Adrenal gland (tissue), 12 donors: ENCODE results near the gene ZP1. TPM values are rescaled to one million over a fixed set of nuclear protein-coding genes. Genes with fewer than 3 reads are reported as not detected.

ENCODE experiments used
- DNase-seq, 7 donors: peaks; one replicate each; pipeline ENCODE4 v3.0.0-alpha.2; 2019 to 2020
- H3K27ac ChIP-seq, 5 donors: fragments of 200-600 bp; sonication (generic) in 4 of 5; 1 replicate in 3 of 5; 2 replicates in 2 of 5; pipeline versions ENCODE4 v1.5.1 to v1.8.0; 2016 to 2020; ENCODE audit warnings: mild to moderate bottlenecking in 1 of 5
- H3K27me3 ChIP-seq: fragments of 200-600 bp; 2 replicates; pipeline ENCODE4 v1.8.0; 2021
- H3K36me3 ChIP-seq, 2 donors: fragments of 200-600 bp; replicated peaks in 1 of 2; 1 replicate in 1 of 2; 2 replicates in 1 of 2; pipeline versions ENCODE4 v1.5.1 to v1.8.0; 2018 to 2022
- H3K4me1 ChIP-seq, 2 donors: fragments of 200-600 bp; replicated peaks in 1 of 2; 1 replicate in 1 of 2; 2 replicates in 1 of 2; pipeline versions ENCODE4 v1.5.1 to v1.8.0; 2018 to 2021
- H3K4me3 ChIP-seq, 4 donors: fragments of 200-600 bp; sonication (generic) in 3 of 4; one replicate each; pipeline ENCODE4 v1.5.1; 2016 to 2018
- H3K9me3 ChIP-seq, 3 donors: fragments of 200-600 bp; sonication (generic) in 1 of 3; replicated peaks in 1 of 3; 1 replicate in 2 of 3; 2 replicates in 1 of 3; pipeline versions ENCODE4 v1.5.1 to v1.8.0; 2016 to 2021
- POLR2A ChIP-seq, 2 donors: fragments of 450-650 bp; IDR thresholded peaks; one replicate each; pipeline ENCODE4 v1.6.1; 2017; ENCODE audit warnings: antibody characterized with exemption in 2 of 2, mild to moderate bottlenecking in 2 of 2, moderate library complexity in 1 of 2
- WGBS, 4 donors: extraction: QIAGEN DNeasy Blood & Tissue Kit in 2 of 4; methylation state at CpG; one replicate each; pipeline versions ENCODE4 v1.1.5 to v1.1.7; 2013 to 2017; 5-methylcytosine and 5-hydroxymethylcytosine counted together
- intact Hi-C, 2 donors: fragments of 100-400 bp; cut with DNase I; formaldehyde crosslinking; loops; one replicate each; pipeline versions ENCODE4 v1.14.1 to v1.15.0; 2022 to 2023
- polyA plus RNA-seq, 3 donors: library from polyadenylated mRNA; stranded (reverse); fragments of 200-250 nt in 2 of 3; fragments of 350-450 nt in 1 of 3; fragmentation: Illumina TruSeq in 1 of 3; extraction: RNeasy Lipid Tissue Mini Kit (QIAGEN cat#74804) in 1 of 3; gene quantifications; one replicate each; pipeline ENCODE4 v1.2.3, GENCODE V29; 2013 to 2014
- total RNA-seq, 9 donors: library from RNA; depleted of rRNA in 4 of 9; stranded (reverse); fragments of >200 nt in 4 of 9; fragments of 120-200 nt in 1 of 9; fragmentation: NEBNext Ultra II Directional in 1 of 9; extraction: Animal tissue kit (Norgen Biotek cat#: 25700) in 1 of 9; gene quantifications; one replicate each; pipeline versions ENCODE4 v1.1.0 to v1.2.4, GENCODE V29; 2013 to 2023
- TF ChIP-seq, protein P1 (sequence below), 6 experiments: fragments of 450-650 bp in 4 of 6; fragments of 200-600 bp in 2 of 6; sonication (generic) in 1 of 6; IDR thresholded peaks; 1 replicate in 5 of 6; 2 replicates in 1 of 6; pipeline versions ENCODE4 v1.5.1 to v1.8.0; 2016 to 2021; ENCODE audit warnings: antibody characterized with exemption in 6 of 6, mild to moderate bottlenecking in 2 of 6, moderate library complexity in 1 of 6
- donor health status: healthy with polysubstance abuse.
- donor health status: Bipolar disorder and iron deficiency.
- donor health status: DM: yes; HTN: yes; CAD: no.
- donor health status: DM: no; HTN: no; CAD: no.
- donor health status: DM: no; HTN: no; CAD: no.
- donor health status: DM: yes; HTN: yes; CAD: no.

ZP1 gene
- total and polyA plus RNA-seq, 12 donors = 0.24 to 6.3 (median 0.71) TPM; not detected in 2

- Histone ChIP-seq H3K36me3 (no peaks in the 10 kb centered on the region), H3K9me3 (no peaks in the 10 kb centered on the region), H3K27ac (peak overlapping the region in 2 of 5 donors; percentile 31 to 54), H3K4me3 (no peak overlapping the region), H3K4me1 (peaks cover 0 to 3% of the 10 kb centered on the region in 2 donors), H3K27me3 (no peaks in the 10 kb centered on the region)
- peak in 3 of 7 donors; percentile 13 to 40 (median 25) for DNase-seq
- TF ChIP-seq, protein P1, sequence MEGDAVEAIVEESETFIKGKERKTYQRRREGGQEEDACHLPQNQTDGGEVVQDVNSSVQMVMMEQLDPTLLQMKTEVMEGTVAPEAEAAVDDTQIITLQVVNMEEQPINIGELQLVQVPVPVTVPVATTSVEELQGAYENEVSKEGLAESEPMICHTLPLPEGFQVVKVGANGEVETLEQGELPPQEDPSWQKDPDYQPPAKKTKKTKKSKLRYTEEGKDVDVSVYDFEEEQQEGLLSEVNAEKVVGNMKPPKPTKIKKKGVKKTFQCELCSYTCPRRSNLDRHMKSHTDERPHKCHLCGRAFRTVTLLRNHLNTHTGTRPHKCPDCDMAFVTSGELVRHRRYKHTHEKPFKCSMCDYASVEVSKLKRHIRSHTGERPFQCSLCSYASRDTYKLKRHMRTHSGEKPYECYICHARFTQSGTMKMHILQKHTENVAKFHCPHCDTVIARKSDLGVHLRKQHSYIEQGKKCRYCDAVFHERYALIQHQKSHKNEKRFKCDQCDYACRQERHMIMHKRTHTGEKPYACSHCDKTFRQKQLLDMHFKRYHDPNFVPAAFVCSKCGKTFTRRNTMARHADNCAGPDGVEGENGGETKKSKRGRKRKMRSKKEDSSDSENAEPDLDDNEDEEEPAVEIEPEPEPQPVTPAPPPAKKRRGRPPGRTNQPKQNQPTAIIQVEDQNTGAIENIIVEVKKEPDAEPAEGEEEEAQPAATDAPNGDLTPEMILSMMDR (IDR thresholded peaks at IDR 0.05) = no peak
- no peak for TF ChIP-seq POLR2A (IDR thresholded peaks at IDR 0.05)
- WGBS, 4 donors = 49 to 60% (median 53%) methylated on average over 5 of the region's 5 CpGs
- intact Hi-C loops = no loop called here
Observed at GRCh38 chr11:60878245-60879101, 11.1 kb downstream of the ZP1 start.

DNA sequence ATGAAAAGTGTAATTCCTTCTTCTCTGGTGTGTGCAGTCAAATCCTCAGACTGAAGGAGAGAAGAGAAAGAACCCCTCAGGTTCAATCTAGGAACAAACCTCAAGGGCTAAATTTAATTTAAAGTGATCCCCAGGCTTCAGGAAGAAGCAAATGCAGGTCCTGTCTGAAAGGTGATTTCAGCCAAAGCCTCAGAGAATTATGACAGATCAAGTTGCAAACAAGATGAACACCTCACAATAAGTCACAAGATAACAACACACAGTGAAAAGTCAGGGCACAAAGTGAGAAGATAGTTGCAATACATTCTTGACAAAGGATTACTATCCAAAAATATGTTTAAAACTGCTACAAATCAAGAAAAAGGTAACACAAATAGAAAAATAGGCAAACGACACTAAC, 11.8 kb downstream of the ZP1 start:
- intact Hi-C loops = no loop called here
- Histone ChIP-seq H3K36me3 (no peaks in the 10 kb centered on the region), H3K27me3 (no peaks in the 10 kb centered on the region), H3K27ac (peak overlapping the region in 1 of 5 donors; percentile 31), H3K4me3 (no peak overlapping the region), H3K9me3 (no peaks in the 10 kb centered on the region), H3K4me1 (no peaks in the 10 kb centered on the region)
- 88 to 93% (median 90%) methylated on average over 1 of the region's 1 CpG for WGBS, 4 donors
- no peak for TF ChIP-seq POLR2A (IDR thresholded peaks at IDR 0.05)
- TF ChIP-seq, protein P1 (IDR thresholded peaks at IDR 0.05) = no peak
- no peak for DNase-seq

DNA sequence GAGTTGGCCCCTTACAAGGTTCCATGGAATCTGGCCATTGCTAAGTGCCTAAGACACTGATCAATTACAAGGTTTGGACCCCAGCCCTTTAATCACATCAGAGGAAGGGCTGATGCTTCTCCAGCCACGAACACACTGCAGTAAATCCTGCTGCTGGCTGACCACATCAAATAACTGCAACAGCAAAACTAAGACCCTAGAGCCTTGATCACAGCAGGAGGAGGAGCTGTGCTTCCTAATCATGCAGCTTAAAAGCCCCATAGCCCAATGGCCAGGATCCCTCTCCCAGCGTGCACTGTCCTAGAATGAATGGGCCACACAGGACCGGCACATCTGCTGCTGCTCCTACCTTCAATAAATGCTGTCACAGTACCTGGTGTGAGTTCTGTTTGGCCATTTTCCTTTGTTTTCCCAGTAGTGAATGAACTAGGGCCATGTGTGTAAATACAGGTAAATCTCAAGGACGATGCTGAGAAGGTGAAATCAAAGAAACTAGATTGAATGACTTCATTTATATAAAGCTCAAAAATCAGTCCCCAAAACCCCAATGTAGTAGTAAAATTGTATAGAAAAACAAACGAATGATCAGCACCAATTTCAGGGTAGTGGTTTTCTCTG, 12.7 kb downstream of the ZP1 start:
- Histone ChIP-seq H3K9me3 (no peaks in the 10 kb centered on the region), H3K4me3 (no peak overlapping the region), H3K4me1 (no peaks in the 10 kb centered on the region), H3K27me3 (no peaks in the 10 kb centered on the region), H3K27ac (no peak overlapping the region), H3K36me3 (no peaks in the 10 kb centered on the region)
- DNase-seq = peak in 1 of 7 donors; percentile 8
- TF ChIP-seq POLR2A (IDR thresholded peaks at IDR 0.05) = no peak
- TF ChIP-seq, protein P1 (IDR thresholded peaks at IDR 0.05) = no peak
- intact Hi-C loops = no loop called here
- 68 to 87% (median 80%) methylated on average over 4 to 5 of the region's 5 CpGs for WGBS, 4 donors

DNA sequence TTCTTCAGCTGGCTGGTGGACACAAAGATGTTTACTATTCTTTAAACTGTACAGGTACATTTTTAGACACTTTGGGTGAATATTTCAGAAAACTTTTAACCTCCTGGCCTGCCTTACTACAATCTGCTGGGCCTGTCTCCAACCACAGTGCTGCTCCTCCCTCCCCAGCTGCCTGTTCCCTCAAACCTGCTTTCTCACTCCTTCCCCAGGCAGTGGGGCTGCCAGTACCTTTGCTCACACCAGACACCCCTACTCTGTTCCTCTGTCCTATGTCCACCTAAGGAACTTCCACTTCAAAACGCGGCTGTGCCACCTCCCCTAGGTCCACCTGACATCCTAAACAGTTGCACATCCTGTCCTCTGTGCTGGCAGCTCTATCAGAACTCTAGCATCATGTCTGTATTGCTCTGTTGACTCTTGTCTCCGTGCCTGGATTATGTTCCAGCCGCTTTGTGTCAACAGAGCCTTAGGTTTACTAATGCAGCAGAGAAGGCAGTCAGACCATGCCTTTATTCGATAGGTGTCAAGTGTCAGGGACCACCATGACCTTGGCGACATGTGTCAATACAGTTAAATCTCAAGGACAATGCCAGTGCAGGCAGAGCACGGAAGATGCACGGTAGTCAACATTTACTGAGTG, 13.4 kb downstream of the ZP1 start:
- Histone ChIP-seq H3K4me1 (no peaks in the 10 kb centered on the region), H3K27ac (no peak overlapping the region), H3K36me3 (no peaks in the 10 kb centered on the region), H3K9me3 (no peaks in the 10 kb centered on the region), H3K27me3 (no peaks in the 10 kb centered on the region), H3K4me3 (no peak overlapping the region)
- intact Hi-C loops = no loop called here
- DNase-seq = peak in 2 of 7 donors; percentile 10 to 33
- TF ChIP-seq, protein P1 (IDR thresholded peaks at IDR 0.05) = no peak
- TF ChIP-seq POLR2A (IDR thresholded peaks at IDR 0.05) = no peak
- 71 to 78% (median 75%) methylated on average over 6 to 8 of the region's 8 CpGs for WGBS, 4 donors
